Uterus (tissue), 4 donors: ENCODE results near the gene TSHZ1. TPM values are rescaled to one million over a fixed set of nuclear protein-coding genes. Genes with fewer than 3 reads are reported as not detected.

Experiments used
- DNase-seq, 2 donors: peaks; one replicate each; pipeline ENCODE4 v3.0.0-alpha.2; 2019 to 2020
- H3K27ac ChIP-seq, 2 donors: fragments of 200-600 bp; sonication (generic); 1 replicate in 1 of 2; 2 replicates in 1 of 2; pipeline ENCODE4 v1.5.1; 2016 to 2018
- H3K27me3 ChIP-seq, 2 donors: fragments of 200-600 bp; sonication (generic); one replicate each; pipeline ENCODE4 v1.5.1; 2018 to 2019; ENCODE audit warnings: control low read depth in 1 of 2
- H3K36me3 ChIP-seq, 2 donors: fragments of 200-600 bp; sonication (generic); one replicate each; pipeline ENCODE4 v1.5.1; 2019; ENCODE audit warnings: control low read depth in 1 of 2
- H3K4me1 ChIP-seq, 2 donors: fragments of 200-600 bp; sonication (generic); one replicate each; pipeline ENCODE4 v1.5.1; 2018 to 2019; ENCODE audit warnings: control low read depth in 1 of 2
- H3K4me3 ChIP-seq, 2 donors: fragments of 200-600 bp; sonication (generic); 1 replicate in 1 of 2; 2 replicates in 1 of 2; pipeline ENCODE4 v1.5.1; 2018 to 2019; ENCODE audit warnings: mild to moderate bottlenecking in 1 of 2
- H3K9me3 ChIP-seq, 2 donors: fragments of 200-600 bp; sonication (generic); one replicate each; pipeline ENCODE4 v1.5.1; 2019; ENCODE audit warnings: control low read depth in 1 of 2
- CTCF ChIP-seq, 4 experiments: fragments of 200-600 bp in 2 of 4; fragments of 450-650 bp in 2 of 4; sonication (generic) in 2 of 4; IDR thresholded peaks; one replicate each; pipeline ENCODE4 v1.5.1; 2016 to 2019; ENCODE audit warnings: antibody characterized with exemption in 4 of 4, mild to moderate bottlenecking in 2 of 4, moderate library complexity in 1 of 4
- POLR2A ChIP-seq, 2 donors: fragments of 450-650 bp; IDR thresholded peaks; one replicate each; pipeline ENCODE4 v1.6.1; 2016; ENCODE audit warnings: antibody characterized with exemption in 2 of 2, mild to moderate bottlenecking in 1 of 2, moderate library complexity in 1 of 2
- intact Hi-C: fragments of 100-400 bp; cut with DNase I; formaldehyde crosslinking; loops from one replicate; pipeline ENCODE4 v1.15.1; 2023; ENCODE audit warnings: low total_unique reads
- total RNA-seq, 4 donors: library from RNA; depleted of rRNA in 3 of 4; stranded (reverse); fragments of >200 nt in 3 of 4; gene quantifications; one replicate each; pipeline versions ENCODE4 v1.1.0 to v1.2.4, GENCODE V29; 2014 to 2023
- donor health status: DM: yes; HTN: yes; CAD: no.

The TSHZ1 gene
- total RNA-seq, 4 donors from 2014 or later: 10.0 to 31.9 (median 21.4) TPM

GRCh38 chr18:75275226-75275625 is 64.6 kb downstream of the TSHZ1 start:
- no peaks in the 10 kb centered on the region for H3K4me1 ChIP-seq
- no peaks in the 10 kb centered on the region for H3K9me3 ChIP-seq
- H3K36me3 ChIP-seq: no peaks in the 10 kb centered on the region
- no peaks in the 10 kb centered on the region for H3K27me3 ChIP-seq
- no peak overlapping the region for H3K4me3 ChIP-seq
- no peak for DNase-seq
- TF ChIP-seq POLR2A (IDR thresholded peaks at IDR 0.05) (no peak), CTCF (IDR thresholded peaks at IDR 0.05) (no peak)
- no peak overlapping the region for H3K27ac ChIP-seq
- intact Hi-C loops: no loop called here

GRCh38 chr18:75276818-75277609 is 66.4 kb downstream of the TSHZ1 start:
- no peaks in the 10 kb centered on the region for H3K9me3 ChIP-seq
- intact Hi-C loops: no loop called here
- H3K4me3 ChIP-seq: no peak overlapping the region
- H3K27ac ChIP-seq: no peak overlapping the region
- no peaks in the 10 kb centered on the region for H3K27me3 ChIP-seq
- H3K36me3 ChIP-seq: no peaks in the 10 kb centered on the region
- no peaks in the 10 kb centered on the region for H3K4me1 ChIP-seq
- TF ChIP-seq POLR2A (IDR thresholded peaks at IDR 0.05): no peak
- no peak for TF ChIP-seq CTCF (IDR thresholded peaks at IDR 0.05)
- DNase-seq: no peak

- Histone ChIP-seq H3K36me3 (no peaks in the 10 kb centered on the region), H3K27me3 (no peaks in the 10 kb centered on the region), H3K27ac (no peak overlapping the region), H3K4me1 (no peaks in the 10 kb centered on the region), H3K4me3 (no peak overlapping the region), H3K9me3 (no peaks in the 10 kb centered on the region)
- no peak for TF ChIP-seq POLR2A (IDR thresholded peaks at IDR 0.05)
- no peak for TF ChIP-seq CTCF (IDR thresholded peaks at IDR 0.05)
- DNase-seq: no peak
- intact Hi-C loops: no loop called here
Measured at GRCh38 chr18:75277610-75277928, 67.0 kb downstream of the TSHZ1 start.

- no peak for DNase-seq
- TF ChIP-seq CTCF (IDR thresholded peaks at IDR 0.05) (no peak), POLR2A (IDR thresholded peaks at IDR 0.05) (no peak)
- Histone ChIP-seq H3K9me3 (no peaks in the 10 kb centered on the region), H3K36me3 (no peaks in the 10 kb centered on the region), H3K4me3 (no peak overlapping the region), H3K4me1 (no peaks in the 10 kb centered on the region), H3K27ac (no peak overlapping the region), H3K27me3 (no peaks in the 10 kb centered on the region)
- intact Hi-C loops: no loop called here
Measured at GRCh38 chr18:75279381-75279780, 68.8 kb downstream of the TSHZ1 start.

- Histone ChIP-seq H3K4me3 (no peak overlapping the region), H3K27me3 (no peaks in the 10 kb centered on the region), H3K36me3 (no peaks in the 10 kb centered on the region), H3K27ac (peak overlapping the region in 1 of 2 donors; percentile 36), H3K9me3 (no peaks in the 10 kb centered on the region), H3K4me1 (no peaks in the 10 kb centered on the region)
- TF ChIP-seq POLR2A (IDR thresholded peaks at IDR 0.05): no peak
- no peak for TF ChIP-seq CTCF (IDR thresholded peaks at IDR 0.05)
- no peak for DNase-seq
- intact Hi-C loops: no loop called here
Measured at GRCh38 chr18:75280427-75281280, 70.1 kb downstream of the TSHZ1 start.
